IMR-90 (cell line): ENCODE results near the gene BEAN1. TPM values are rescaled to one million over a fixed set of nuclear protein-coding genes. Genes with fewer than 3 reads are reported as not detected.

ENCODE experiments used
- ATAC-seq: fragments of 200-7000 bp; cut with Tn5 transposase; 2 replicates; pipeline ENCODE4 v1.9.1; 2020; ENCODE audit warnings: low read depth, mild to moderate bottlenecking, moderate library complexity
- BruUV-seq: library from RNA; stranded (reverse); fragments of 400-500 nt; replicated peaks from 2 replicates; lab custom pipeline; 2021; lab: Mats Ljungman, UMichigan
- CTCF ChIA-PET: fragments of 300-600 bp; formaldehyde crosslinking; extraction: SDS; loops from one replicate; lab custom pipeline; 2021; ENCODE audit warnings: antibody characterized with exemption; lab: Yijun Ruan, JAX
- POLR2A ChIA-PET: fragments of 300-600 bp; sonication (Branson Sonifier 250); formaldehyde crosslinking; loops from one replicate; lab custom pipeline; 2022; ENCODE audit warnings: antibody characterized with exemption; ENCODE audit not compliant: unreplicated experiment; lab: Charles Lee
- DNase-seq: peaks from one replicate; pipeline ENCODE4 v3.0.0; 2013
- H2AFZ ChIP-seq: replicated peaks from 2 replicates; pipeline ENCODE3; 2013; ENCODE audit warnings: low read length, mild to moderate bottlenecking; ENCODE audit not compliant: poor library complexity
- H2AK5ac ChIP-seq: 2 replicates; pipeline ENCODE4 v1.6.1; 2013; ENCODE audit warnings: low read depth, low read length, inconsistent platforms
- H2AK9ac ChIP-seq: replicated peaks from 2 replicates; pipeline ENCODE3; 2013; ENCODE audit warnings: mild to moderate bottlenecking, low read depth, low read length, moderate library complexity; ENCODE audit not compliant: poor library complexity
- H2BK120ac ChIP-seq: 2 replicates; pipeline ENCODE4 v1.6.1; 2013; ENCODE audit warnings: low read depth, low read length, inconsistent platforms
- H2BK15ac ChIP-seq: 3 replicates; pipeline ENCODE4 v1.6.1; 2013; ENCODE audit warnings: low read depth, low read length, inconsistent platforms
- H2BK20ac ChIP-seq: 2 replicates; pipeline ENCODE4 v1.6.1; 2013; ENCODE audit warnings: low read depth, mild to moderate bottlenecking, inconsistent platforms, low read length, moderate library complexity
- H2BK5ac ChIP-seq: 2 replicates; pipeline ENCODE4 v1.6.1; 2013; ENCODE audit warnings: mild to moderate bottlenecking, low read depth, low read length, inconsistent platforms; ENCODE audit not compliant: poor library complexity, severe bottlenecking
- H3K14ac ChIP-seq: replicated peaks from 2 replicates; pipeline ENCODE4 v1.6.1; 2013; ENCODE audit warnings: low read depth, low read length, inconsistent platforms
- H3K18ac ChIP-seq: 2 replicates; pipeline ENCODE4 v1.6.1; 2013; ENCODE audit warnings: low read depth, low read length, control low read depth
- H3K23ac ChIP-seq: 2 replicates; pipeline ENCODE4 v1.6.1; 2013; ENCODE audit warnings: low read depth, low read length, inconsistent platforms
- H3K27ac ChIP-seq: 2 replicates; pipeline ENCODE4 v1.5.1; 2013; ENCODE audit warnings: mild to moderate bottlenecking, control low read depth, low read length; ENCODE audit not compliant: insufficient read depth
- H3K27me3 ChIP-seq: 2 replicates; pipeline ENCODE4 v1.6.1; 2013; ENCODE audit warnings: low read length; ENCODE audit not compliant: control insufficient read depth, insufficient read depth
- H3K36me3 ChIP-seq: 2 replicates; pipeline ENCODE4 v1.6.1; 2013; ENCODE audit warnings: low read length, mixed read lengths; ENCODE audit not compliant: control insufficient read depth, insufficient read depth
- H3K4ac ChIP-seq: 2 replicates; pipeline ENCODE4 v1.6.1; 2013; ENCODE audit warnings: low read depth, low read length, inconsistent platforms
- H3K4me1 ChIP-seq: 2 replicates; pipeline ENCODE4 v1.6.1; 2013; ENCODE audit warnings: low read length, mixed read lengths; ENCODE audit not compliant: control insufficient read depth, insufficient read depth
- H3K4me2 ChIP-seq: 2 replicates; pipeline ENCODE4 v1.6.1; 2013; ENCODE audit warnings: low read depth, mild to moderate bottlenecking, control low read depth, low read length, moderate library complexity
- H3K4me3 ChIP-seq: 2 replicates; pipeline ENCODE4 v1.5.1; 2013; ENCODE audit warnings: low read depth, mild to moderate bottlenecking, control low read depth, low read length, moderate library complexity; ENCODE audit not compliant: insufficient read depth
- H3K56ac ChIP-seq: 2 replicates; pipeline ENCODE4 v1.6.1; 2013; ENCODE audit warnings: low read length, inconsistent platforms; ENCODE audit not compliant: insufficient read depth; ENCODE audit errors: extremely low read depth
- H3K79me1 ChIP-seq, 2 experiments: 2 replicates each; pipeline ENCODE4 v1.6.1; 2013; ENCODE audit warnings: low read length in 2 of 2, inconsistent platforms in 1 of 2, low read depth in 1 of 2
- H3K9ac ChIP-seq: 2 replicates; pipeline ENCODE4 v1.6.1; 2013; ENCODE audit warnings: low read depth, low read length, control low read depth
- H3K9me1 ChIP-seq: 2 replicates; pipeline ENCODE4 v1.6.1; 2013; ENCODE audit warnings: low read length, inconsistent platforms; ENCODE audit not compliant: insufficient read depth
- H3K9me3 ChIP-seq: 2 replicates; pipeline ENCODE4 v1.6.1; 2013; ENCODE audit warnings: low read length; ENCODE audit not compliant: control insufficient read depth, insufficient read depth
- H4K20me1 ChIP-seq: 2 replicates; pipeline ENCODE4 v1.6.1; 2013; ENCODE audit warnings: low read length, inconsistent platforms; ENCODE audit not compliant: insufficient read depth
- H4K5ac ChIP-seq: 2 replicates; pipeline ENCODE4 v1.6.1; 2013; ENCODE audit warnings: mild to moderate bottlenecking, low read depth, low read length, control low read depth
- H4K8ac ChIP-seq, 2 experiments: 2 replicates each; pipeline ENCODE4 v1.6.1; 2013; ENCODE audit warnings: low read depth in 2 of 2, low read length in 2 of 2, control low read depth in 1 of 2, inconsistent platforms in 1 of 2
- H4K91ac ChIP-seq: 2 replicates; pipeline ENCODE4 v1.6.1; 2013; ENCODE audit warnings: low read depth, low read length, inconsistent platforms; ENCODE audit not compliant: insufficient read depth
- BHLHE40 ChIP-seq: fragments of 150-350 bp; IDR thresholded peaks from 2 replicates; pipeline ENCODE4 v1.6.1; 2016; ENCODE audit warnings: mild to moderate bottlenecking, low read depth, low read length
- CEBPB ChIP-seq: IDR thresholded peaks from 2 replicates; pipeline ENCODE4 v1.6.1; 2012; ENCODE audit warnings: low read depth, low read length, improper control_type of control experiment
- CHD1 ChIP-seq: IDR thresholded peaks from 2 replicates; pipeline ENCODE4 v1.6.1; 2012; ENCODE audit warnings: low read depth, low read length, improper control_type of control experiment
- FOS ChIP-seq: fragments of 150-350 bp; IDR thresholded peaks from 2 replicates; pipeline ENCODE4 v1.6.1; 2016; ENCODE audit warnings: low read depth, low read length
- MAFK ChIP-seq: IDR thresholded peaks from 2 replicates; pipeline ENCODE4 v1.6.1; 2012; ENCODE audit warnings: low read depth, low read length, improper control_type of control experiment
- MAZ ChIP-seq: IDR thresholded peaks from 2 replicates; pipeline ENCODE4 v1.6.1; 2012; ENCODE audit warnings: low read depth, mild to moderate bottlenecking, low read length, improper control_type of control experiment, moderate library complexity, borderline replicate concordance
- MXI1 ChIP-seq: IDR thresholded peaks from 2 replicates; pipeline ENCODE4 v1.6.1; 2012; ENCODE audit warnings: low read depth, mild to moderate bottlenecking, low read length, moderate library complexity, borderline replicate concordance
- NFE2L2 ChIP-seq: fragments of 150-350 bp; IDR thresholded peaks from 2 replicates; pipeline ENCODE4 v1.6.1; 2016; ENCODE audit warnings: low read depth, mild to moderate bottlenecking, low read length
- POLR2A ChIP-seq: IDR thresholded peaks from 2 replicates; pipeline ENCODE4 v1.6.1; 2012; ENCODE audit warnings: mild to moderate bottlenecking, low read depth, low read length
- RAD21 ChIP-seq: IDR thresholded peaks from 2 replicates; pipeline ENCODE4 v1.6.1; 2012; ENCODE audit warnings: low read length, improper control_type of control experiment
- RCOR1 ChIP-seq: IDR thresholded peaks from 2 replicates; pipeline ENCODE4 v1.6.1; 2012; ENCODE audit warnings: mild to moderate bottlenecking, low read length, improper control_type of control experiment; ENCODE audit not compliant: insufficient replicate concordance
- RFX5 ChIP-seq: IDR thresholded peaks from 2 replicates; pipeline ENCODE4 v1.8.0; 2012; ENCODE audit warnings: low read depth, mild to moderate bottlenecking, low read length, moderate library complexity
- SMC3 ChIP-seq: fragments of 150-350 bp; IDR thresholded peaks from 2 replicates; pipeline ENCODE4 v1.6.1; 2016; ENCODE audit warnings: low read depth, mild to moderate bottlenecking, antibody characterized with exemption, low read length, moderate library complexity
- WGBS, 2 experiments: methylation state at CpG; one replicate each; pipeline versions ENCODE4 v1.1.5 to v1.1.7; 2013; ENCODE audit warnings: missing lambda C conversion rate in 2 of 2; ENCODE audit not compliant: insufficient read length in 1 of 2; ENCODE audit errors: extremely low coverage in 2 of 2; 5-methylcytosine and 5-hydroxymethylcytosine counted together
- dilution Hi-C: fragments of 300-500 bp; cut with HindIII; formaldehyde crosslinking; loops from one replicate; pipeline ENCODE4 v1.14.3; 2018; ENCODE audit warnings: low sequenced_read_pairs; ENCODE audit not compliant: unreplicated experiment
- in situ Hi-C: fragments of 300-500 bp; cut with MboI; formaldehyde crosslinking; loops from 3 replicates; pipeline ENCODE4 v1.14.3; 2019; ENCODE audit warnings: low sequenced_read_pairs, inconsistent platforms, mixed read lengths
- intact Hi-C: fragments of 100-400 bp; cut with micrococcal nuclease; formaldehyde crosslinking; loops from 2 replicates; pipeline ENCODE4 v1.10.0; 2022
- polyA plus RNA-seq, 3 experiments: library from polyadenylated mRNA; depleted of rRNA; stranded (reverse); fragments of >200 nt; gene quantifications; 2 replicates each; pipeline ENCODE4 v1.2.3, GENCODE V29; 2012; ENCODE audit warnings: low replicate concordance in 1 of 3
- total RNA-seq: library from RNA; depleted of rRNA; stranded (reverse); fragments of >200 nt; gene quantifications from 2 replicates; pipeline ENCODE4 v1.2.3, GENCODE V29; 2012
- TF ChIP-seq, protein P1 (sequence below): conservative IDR thresholded peaks from 2 replicates; pipeline ENCODE4 v1.5.1; 2012; ENCODE audit warnings: mild to moderate bottlenecking, low read depth, low read length, improper control_type of control experiment
- TF ChIP-seq, protein P2 (sequence below): fragments of 150-350 bp; IDR thresholded peaks from 2 replicates; pipeline ENCODE4 v1.6.1; 2016; ENCODE audit warnings: low read depth, mild to moderate bottlenecking, low read length, moderate library complexity, borderline replicate concordance
- TF ChIP-seq, protein P3 (sequence below): fragments of 150-350 bp; IDR thresholded peaks from 2 replicates; pipeline ENCODE4 v1.6.1; 2017; ENCODE audit warnings: mild to moderate bottlenecking, antibody characterized with exemption, low read length, low read depth

BEAN1 gene
- total and polyA plus RNA-seq, 2 of the 4 experiments (the other 2 are of a cell fraction), result not detected

DNA sequence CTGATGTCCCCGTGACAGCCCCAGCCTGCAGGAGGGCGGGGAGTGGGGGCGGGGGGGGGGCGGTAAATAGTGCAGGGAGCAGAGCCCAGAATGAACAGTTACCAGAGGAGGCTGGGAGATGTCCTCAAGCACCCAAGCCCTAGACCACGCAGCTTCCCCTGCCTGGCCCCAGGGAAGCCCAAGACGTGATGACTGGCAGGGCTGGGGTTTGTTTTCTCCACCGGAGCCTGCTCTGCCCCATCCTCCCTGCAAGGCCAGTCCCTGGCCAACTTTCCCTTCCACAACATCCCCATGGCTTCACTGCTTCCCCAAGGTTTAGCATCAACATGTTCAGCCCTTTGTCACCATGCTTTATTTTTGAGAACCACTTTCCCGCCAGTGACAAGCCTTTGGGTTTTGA is 1.4 kb upstream of the BEAN1 start:
- dilution Hi-C loops, result no loop called here
- Histone ChIP-seq H3K14ac (no peak overlapping the region), H2BK120ac (no peak overlapping the region), H4K8ac (no peak overlapping the region), H3K56ac (no peak overlapping the region), H4K20me1 (no peaks in the 10 kb centered on the region), H2AK9ac (no peak overlapping the region), H3K23ac (no peak overlapping the region), H4K91ac (no peak overlapping the region), H2AFZ (no peak overlapping the region), H2BK20ac (no peak overlapping the region), H2BK15ac (no peak overlapping the region), H3K4me1 (peaks cover 5% of the 10 kb centered on the region), H3K9ac (no peak overlapping the region), H3K36me3 (no peaks in the 10 kb centered on the region), H3K9me3 (no peaks in the 10 kb centered on the region), H3K4me3 (no peak overlapping the region), H2AK5ac (no peak overlapping the region), H2BK5ac (no peak overlapping the region), H3K4ac (no peak overlapping the region), H3K27me3 (peaks cover 73% of the 10 kb centered on the region), H3K18ac (no peak overlapping the region), H3K27ac (no peak overlapping the region), H3K79me1 (no peaks in the 10 kb centered on the region), H3K4me2 (no peak overlapping the region), H4K5ac (no peak overlapping the region), H3K9me1 (no peaks in the 10 kb centered on the region)
- DNase-seq, result no peak
- TF ChIP-seq, protein P1, sequence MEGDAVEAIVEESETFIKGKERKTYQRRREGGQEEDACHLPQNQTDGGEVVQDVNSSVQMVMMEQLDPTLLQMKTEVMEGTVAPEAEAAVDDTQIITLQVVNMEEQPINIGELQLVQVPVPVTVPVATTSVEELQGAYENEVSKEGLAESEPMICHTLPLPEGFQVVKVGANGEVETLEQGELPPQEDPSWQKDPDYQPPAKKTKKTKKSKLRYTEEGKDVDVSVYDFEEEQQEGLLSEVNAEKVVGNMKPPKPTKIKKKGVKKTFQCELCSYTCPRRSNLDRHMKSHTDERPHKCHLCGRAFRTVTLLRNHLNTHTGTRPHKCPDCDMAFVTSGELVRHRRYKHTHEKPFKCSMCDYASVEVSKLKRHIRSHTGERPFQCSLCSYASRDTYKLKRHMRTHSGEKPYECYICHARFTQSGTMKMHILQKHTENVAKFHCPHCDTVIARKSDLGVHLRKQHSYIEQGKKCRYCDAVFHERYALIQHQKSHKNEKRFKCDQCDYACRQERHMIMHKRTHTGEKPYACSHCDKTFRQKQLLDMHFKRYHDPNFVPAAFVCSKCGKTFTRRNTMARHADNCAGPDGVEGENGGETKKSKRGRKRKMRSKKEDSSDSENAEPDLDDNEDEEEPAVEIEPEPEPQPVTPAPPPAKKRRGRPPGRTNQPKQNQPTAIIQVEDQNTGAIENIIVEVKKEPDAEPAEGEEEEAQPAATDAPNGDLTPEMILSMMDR, result no peak
- TF ChIP-seq MXI1 (no peak), RCOR1 (no peak), CHD1 (no peak), SMC3 (no peak), MAZ (no peak), FOS (no peak), NFE2L2 (no peak), RAD21 (no peak), RFX5 (no peak), POLR2A (no peak), BHLHE40 (no peak), CEBPB (no peak), MAFK (no peak)
- TF ChIP-seq, protein P2, sequence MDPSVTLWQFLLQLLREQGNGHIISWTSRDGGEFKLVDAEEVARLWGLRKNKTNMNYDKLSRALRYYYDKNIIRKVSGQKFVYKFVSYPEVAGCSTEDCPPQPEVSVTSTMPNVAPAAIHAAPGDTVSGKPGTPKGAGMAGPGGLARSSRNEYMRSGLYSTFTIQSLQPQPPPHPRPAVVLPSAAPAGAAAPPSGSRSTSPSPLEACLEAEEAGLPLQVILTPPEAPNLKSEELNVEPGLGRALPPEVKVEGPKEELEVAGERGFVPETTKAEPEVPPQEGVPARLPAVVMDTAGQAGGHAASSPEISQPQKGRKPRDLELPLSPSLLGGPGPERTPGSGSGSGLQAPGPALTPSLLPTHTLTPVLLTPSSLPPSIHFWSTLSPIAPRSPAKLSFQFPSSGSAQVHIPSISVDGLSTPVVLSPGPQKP, result no peak
- TF ChIP-seq, protein P3, sequence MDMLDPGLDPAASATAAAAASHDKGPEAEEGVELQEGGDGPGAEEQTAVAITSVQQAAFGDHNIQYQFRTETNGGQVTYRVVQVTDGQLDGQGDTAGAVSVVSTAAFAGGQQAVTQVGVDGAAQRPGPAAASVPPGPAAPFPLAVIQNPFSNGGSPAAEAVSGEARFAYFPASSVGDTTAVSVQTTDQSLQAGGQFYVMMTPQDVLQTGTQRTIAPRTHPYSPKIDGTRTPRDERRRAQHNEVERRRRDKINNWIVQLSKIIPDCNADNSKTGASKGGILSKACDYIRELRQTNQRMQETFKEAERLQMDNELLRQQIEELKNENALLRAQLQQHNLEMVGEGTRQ, result no peak
- POLR2A ChIA-PET, result no interaction called here
- ATAC-seq, result no peak
- intact Hi-C loops, result no loop called here
- WGBS, 2 experiments, result 45% methylated on average over 2 of the region's 8 CpGs; no CpG with 5 or more reads in 1 of the 2 experiments
- no TSS peak for BruUV-seq
- CTCF ChIA-PET, result no interaction called here
- in situ Hi-C loops, result no loop called here
